Inflammatory macrophage treated with lipopolysaccharide for 4 hours (primary cell): ENCODE measurements around the gene NFASC.

ENCODE experiments used
- DNase-seq: peaks from one replicate; pipeline ENCODE4 v3.0.0-alpha.2; 2020

NFASC gene

GRCh38 chr1:205016075-205016474 is 145.4 kb downstream of the NFASC start:
- DNase-seq: no peak

- no peak for DNase-seq
These were observed 145.9 kb downstream of the NFASC start for GRCh38 chr1:205016584-205016983.

GRCh38 chr1:205017001-205017400 is 146.3 kb downstream of the NFASC start:
- no peak for DNase-seq

GRCh38 chr1:205017766-205018165 is 147.1 kb downstream of the NFASC start:
- no peak for DNase-seq

- DNase-seq: no peak
These were observed 147.7 kb downstream of the NFASC start for GRCh38 chr1:205018381-205018780.

- DNase-seq: no peak
These were observed 149.8 kb downstream of the NFASC start for GRCh38 chr1:205020466-205020865.

- DNase-seq: no peak
These were observed 154.0 kb downstream of the NFASC start for GRCh38 chr1:205024679-205025078.

- no peak for DNase-seq
These were observed 154.6 kb downstream of the NFASC start for GRCh38 chr1:205025239-205025638.

- DNase-seq: no peak
These were observed 155.5 kb downstream of the NFASC start for GRCh38 chr1:205026181-205026580.

GRCh38 chr1:205028390-205028789 is 157.7 kb downstream of the NFASC start:
- DNase-seq: no peak

GRCh38 chr1:205028924-205029323 is 158.3 kb downstream of the NFASC start:
- DNase-seq: no peak

GRCh38 chr1:205030241-205030640 is 159.6 kb downstream of the NFASC start:
- no peak for DNase-seq

GRCh38 chr1:205030896-205031295 is 160.2 kb downstream of the NFASC start:
- no peak for DNase-seq

GRCh38 chr1:205032508-205032907 is 161.8 kb downstream of the NFASC start:
- DNase-seq: no peak

GRCh38 chr1:205037539-205037938 is 166.9 kb downstream of the NFASC start:
- DNase-seq: no peak

- no peak for DNase-seq
These were observed 167.6 kb downstream of the NFASC start for GRCh38 chr1:205038132-205038786.

GRCh38 chr1:205041001-205041715 is 170.5 kb downstream of the NFASC start:
- no peak for DNase-seq

- no peak for DNase-seq
These were observed 171.6 kb downstream of the NFASC start for GRCh38 chr1:205041998-205042910.

GRCh38 chr1:205042911-205043806 is 172.5 kb downstream of the NFASC start, which contains the start of gene CNTN2:
CNTN2 (plus strand) TSS chr1:205043212; CDS start chr1:205053186, 9,974 bp downstream.
- no peak for DNase-seq

- no peak for DNase-seq
These were observed 173.2 kb downstream of the NFASC start for GRCh38 chr1:205043866-205044265.

GRCh38 chr1:205044741-205045140 is 174.1 kb downstream of the NFASC start:
- DNase-seq: no peak

GRCh38 chr1:205045146-205045545 is 174.5 kb downstream of the NFASC start:
- DNase-seq: no peak
